GM18520 (cell line): ENCODE results near the gene ABHD17C.

Experiments
- ATAC-seq: cut with Tn5 transposase; IDR thresholded peaks from one replicate; pipeline ENCODE4 v1.9.1; 2021; ENCODE audit not compliant: unreplicated experiment

The ABHD17C gene

DNA sequence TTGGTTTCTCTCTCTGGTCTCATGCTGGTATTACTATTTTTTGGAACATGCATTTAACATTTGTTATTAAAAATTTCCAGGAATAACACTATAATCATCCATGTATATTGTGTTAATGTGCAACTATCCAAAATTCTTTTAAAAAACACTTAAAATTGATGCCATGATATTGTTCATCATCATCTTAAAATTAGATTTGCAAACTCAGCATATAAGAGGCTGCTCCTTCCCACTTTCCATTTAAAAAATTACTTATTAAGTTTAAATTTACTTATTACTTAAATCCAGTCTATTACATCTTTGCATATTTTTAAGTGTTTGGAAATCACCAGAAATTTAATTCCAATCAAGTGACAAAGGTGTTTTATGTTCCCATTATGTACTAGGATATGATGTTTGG is 5.8 kb upstream of the ABHD17C start:
- ATAC-seq: no peak

DNA sequence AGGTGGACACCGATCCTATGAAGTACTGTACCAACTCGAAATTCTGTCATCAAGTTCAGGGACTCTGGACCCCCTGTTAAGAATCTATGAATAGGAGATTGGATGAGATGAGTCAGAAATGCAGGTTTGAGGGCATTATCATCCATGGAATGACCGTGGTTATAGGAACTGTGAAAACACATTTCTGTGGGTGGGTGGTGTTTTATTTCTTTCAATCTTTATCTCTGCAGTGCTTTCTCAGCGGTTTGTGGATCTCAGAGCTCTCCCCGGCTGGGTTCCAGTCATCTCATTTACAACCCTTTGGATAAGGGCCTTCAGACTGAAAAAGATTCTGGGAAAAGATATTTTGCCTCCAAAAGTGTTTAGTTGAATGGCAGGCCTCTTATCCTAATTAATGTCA is 5.4 kb upstream of the ABHD17C start:
- no peak for ATAC-seq

DNA sequence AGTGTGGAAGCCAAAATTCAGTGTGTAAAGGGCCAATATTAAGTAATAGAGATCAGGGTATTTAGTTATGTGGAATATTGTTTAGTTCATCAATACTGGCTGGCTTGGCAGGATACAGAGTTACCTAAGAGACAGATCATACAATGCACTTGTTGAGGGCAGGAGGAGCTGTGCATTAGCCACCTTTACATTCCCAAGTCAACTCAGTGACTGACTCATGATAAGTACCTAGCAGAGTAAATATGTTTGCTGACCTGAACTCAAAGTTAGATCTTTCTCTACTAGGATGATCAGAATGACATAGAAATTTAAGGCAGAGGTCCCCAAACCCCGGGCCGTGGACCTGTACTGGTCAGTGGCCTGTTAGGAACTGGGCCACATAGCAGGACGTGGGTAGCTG is 3.5 kb upstream of the ABHD17C start:
- no peak for ATAC-seq

DNA sequence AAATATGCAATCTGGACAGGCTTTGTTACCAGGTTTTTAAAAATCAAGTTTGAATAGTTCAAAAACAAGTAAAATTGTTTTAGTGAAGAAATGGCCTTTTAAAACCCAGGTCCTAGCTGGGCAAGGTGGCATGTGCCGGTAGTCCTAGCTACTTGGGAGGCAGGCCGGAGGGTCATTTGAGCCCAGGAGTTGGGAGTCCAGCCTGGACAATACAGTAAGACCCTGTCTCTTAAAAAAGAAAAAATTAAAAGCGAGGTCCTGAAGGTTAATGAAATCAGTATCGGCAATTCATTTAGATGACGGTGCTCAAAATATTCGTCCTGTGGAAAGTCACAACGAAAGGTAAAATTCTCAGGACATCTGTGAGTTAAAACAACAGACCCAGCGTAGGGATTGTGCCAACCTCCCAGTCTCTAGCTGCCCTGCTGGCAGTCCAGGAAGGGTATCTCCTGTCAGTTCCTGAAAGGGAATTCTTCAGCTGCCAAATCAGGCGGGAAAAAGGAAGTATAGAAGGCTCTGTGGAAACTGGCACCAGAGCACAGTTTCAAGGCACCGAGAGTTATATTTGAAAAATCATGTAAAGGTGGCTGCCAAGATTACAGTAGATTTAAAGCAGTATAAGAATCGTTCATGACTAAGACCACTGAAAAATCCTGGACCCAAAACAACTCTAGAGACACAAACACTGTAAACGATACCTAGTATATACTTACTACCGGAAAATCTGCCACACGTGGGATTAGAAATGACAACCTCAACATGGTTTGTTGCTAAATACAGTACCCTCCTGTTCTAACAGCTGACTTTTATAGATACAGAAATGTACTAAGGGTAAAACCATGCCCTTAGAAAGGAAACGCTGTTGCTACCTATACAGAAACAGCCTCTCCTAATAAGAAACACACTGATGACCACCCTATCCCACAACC is 1.2 kb upstream of the ABHD17C start:
- ATAC-seq: no peak

DNA sequence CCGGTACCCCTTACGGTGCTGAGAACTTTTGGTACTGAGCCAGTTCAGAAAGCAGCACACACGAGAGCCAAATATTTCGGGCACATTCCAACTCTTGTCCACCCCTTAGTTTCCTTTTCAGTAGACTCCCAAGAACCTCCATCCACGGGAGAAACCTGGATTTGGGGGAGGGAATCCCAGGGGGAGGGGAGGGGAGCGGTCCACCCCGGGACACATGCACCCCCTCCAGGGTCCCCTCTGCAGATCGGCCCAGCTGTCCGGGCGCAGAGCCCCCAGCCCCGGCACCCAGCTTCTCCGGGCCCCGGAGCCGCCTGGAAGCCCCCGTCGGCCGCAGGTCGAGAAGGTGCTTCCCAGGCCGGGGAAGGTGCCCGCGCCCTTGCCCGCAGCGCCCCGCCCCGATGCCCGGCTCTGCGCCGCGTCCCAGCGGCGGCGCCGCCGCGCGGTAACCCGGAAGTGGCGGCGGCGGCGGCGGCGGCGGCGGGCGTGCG is 455 bp upstream of the ABHD17C start:
- no peak for ATAC-seq

DNA sequence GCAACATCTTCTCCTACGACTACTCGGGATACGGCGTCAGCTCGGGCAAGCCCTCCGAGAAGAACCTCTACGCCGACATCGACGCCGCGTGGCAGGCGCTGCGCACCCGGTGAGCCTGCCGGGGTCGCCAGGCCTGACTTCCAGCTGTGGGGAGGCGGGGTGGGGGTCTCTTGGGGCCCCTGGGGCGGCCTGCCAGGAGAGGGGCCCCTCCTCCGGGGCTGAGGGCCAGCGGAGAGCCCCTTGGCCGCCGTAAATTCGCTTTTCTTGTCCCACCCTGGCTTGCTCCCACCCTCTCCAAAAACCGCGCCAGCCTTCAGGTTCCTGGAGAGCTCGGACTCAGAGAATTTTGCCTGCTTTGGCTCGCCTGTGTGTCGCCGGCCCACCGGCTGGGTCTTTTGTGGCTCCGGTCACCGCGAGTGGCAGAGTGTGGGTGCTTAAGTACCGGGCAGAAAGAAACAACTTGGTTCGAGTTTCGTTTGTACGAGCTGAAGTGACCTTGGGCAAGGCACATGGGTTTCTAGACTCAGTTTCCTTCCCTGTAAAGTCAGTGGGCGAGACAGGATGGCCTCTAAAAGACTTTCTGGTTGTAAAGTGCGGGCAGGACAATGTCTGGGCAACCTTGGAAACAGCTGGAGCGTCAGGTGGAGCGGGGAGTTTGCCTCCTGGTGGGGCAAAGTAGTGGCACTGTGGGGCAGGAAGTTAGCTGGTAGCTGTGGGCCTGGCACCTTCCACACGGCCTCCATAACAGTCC is 976 bp downstream of the ABHD17C start:
- no peak for ATAC-seq

DNA sequence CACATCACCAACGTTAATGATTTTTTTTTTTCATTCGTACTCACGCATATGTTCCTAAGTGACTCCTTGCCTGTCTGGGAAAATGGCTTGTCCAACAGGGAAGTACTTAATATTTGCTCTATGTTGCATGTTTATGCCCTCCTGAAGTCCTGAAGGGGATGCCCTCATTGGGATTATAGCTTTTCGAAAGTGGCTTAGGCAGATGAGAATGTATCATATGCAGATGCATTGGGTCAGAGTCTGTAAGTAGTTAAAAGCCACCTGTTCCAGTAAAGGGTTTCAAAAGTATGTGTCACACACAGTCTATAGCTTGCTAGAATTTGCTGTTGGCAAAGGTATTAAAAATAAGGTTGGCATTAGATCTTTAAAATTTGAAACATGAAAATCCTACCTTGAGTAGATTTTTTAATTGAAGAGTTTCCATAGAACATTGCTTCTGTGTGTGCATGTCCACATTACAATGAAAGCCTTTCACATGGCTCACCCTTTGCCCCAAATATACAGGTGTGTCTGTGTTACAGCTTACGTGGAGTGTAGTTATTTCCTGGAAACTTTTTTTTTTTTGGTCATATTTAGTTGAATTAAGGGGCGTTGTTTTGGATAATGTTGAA is 2.1 kb downstream of the ABHD17C start:
- no peak for ATAC-seq

DNA sequence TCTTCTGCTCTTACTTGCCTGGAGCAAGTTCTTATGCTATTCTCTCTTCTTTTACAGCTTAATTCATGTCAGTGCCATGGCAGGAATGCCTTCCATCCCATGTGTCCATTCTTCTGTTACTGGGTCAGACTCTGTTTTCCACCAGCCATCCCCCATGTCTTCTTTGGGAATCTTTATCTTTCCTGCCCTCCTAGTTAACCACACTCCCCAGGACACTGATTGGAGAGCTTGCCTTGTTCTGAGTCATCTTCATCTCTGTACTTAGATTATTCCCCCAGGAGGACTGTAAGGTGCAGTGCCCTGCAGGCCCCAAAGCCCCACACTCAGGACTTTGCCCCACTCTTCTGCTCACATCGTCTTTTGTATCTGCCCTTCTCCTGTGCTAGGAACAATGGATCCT is 3.6 kb downstream of the ABHD17C start:
- ATAC-seq: no peak

DNA sequence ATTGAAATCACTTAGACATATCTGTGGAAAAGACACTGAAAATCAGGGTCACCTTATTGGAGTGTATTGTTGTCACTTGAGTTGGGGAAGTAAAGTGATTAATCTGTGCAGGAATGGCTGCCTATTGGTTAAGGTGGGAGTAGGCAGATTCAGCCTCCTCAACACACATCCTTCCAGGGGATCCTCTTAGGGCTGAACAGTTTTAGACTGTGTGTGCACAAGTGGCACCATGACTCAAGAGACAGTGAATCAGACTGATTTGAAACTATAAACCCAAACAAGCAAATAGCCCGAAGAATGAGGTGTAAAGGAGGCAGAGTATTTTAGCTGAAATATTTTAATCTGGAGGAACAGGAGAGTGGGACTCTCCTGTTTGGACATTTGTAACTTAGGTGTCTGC is 4.9 kb downstream of the ABHD17C start:
- no peak for ATAC-seq

DNA sequence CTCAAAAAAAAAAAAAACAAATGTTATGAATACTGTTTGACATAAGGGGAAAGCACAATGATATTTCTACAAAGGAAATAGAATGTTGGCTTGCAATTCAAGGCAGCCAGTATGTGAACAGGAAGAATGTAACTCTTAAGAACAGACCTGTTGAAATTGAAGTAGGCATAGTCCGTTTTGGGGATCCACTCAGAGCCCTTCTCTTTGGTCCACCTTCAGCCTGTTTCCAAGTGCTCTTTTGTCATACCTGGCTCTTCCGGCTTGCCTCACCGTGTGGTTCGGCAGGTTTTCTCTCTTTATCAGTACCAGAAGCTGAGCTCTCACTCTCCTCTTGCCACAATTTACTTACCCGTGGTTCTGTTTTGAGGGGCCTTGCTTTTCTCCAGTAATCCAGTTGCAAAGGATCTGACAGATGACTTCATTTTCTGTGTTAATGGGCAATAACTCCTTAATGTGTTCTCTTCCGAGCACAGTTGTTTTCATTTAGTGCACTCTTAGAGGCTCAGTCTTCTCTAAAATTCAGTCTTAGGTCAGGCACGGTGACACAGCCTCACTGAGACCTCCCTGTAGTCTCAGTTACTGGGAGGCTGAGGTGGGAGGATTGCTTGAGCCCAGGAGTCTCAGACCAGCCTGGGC is 6.7 kb downstream of the ABHD17C start:
- ATAC-seq: no peak

DNA sequence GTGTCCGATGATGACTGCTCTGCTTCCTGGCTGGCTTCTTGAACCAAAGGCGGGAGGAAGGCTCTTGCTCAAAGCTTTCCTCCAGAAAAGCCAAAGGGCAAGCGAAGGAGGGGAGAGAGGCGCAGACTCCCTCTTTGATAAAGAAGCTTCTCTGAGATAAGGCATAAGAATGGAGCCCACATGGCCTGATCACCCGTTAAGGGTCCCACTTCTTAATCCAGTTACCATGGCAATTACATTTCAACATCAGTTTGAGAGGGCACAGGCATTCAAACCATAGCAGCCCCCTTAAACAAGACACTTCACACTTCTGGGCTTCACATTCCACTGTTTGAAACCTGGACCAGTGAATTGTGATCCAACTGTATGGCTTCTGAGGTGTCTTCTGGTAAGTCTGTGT is 8.0 kb downstream of the ABHD17C start:
- no peak for ATAC-seq

DNA sequence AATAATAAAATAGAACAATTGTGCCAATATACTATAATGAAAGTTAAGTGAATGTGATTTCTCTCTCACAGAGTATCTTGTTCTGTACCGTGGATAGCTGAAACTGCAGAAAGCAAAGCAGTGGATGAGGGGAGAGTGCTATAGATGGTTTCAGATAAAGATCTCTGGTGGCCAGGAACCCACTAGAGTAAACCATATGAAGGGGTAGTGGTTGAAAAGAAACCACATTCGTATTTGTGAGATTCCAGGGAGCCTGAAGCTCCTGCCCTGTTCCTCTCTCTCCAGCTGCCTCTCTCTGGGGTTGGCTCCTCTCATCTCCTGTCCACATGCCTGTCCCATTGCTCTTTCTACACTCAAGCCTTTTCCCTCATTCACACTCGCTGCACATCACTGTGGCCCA is 8.9 kb downstream of the ABHD17C start:
- ATAC-seq: no peak

DNA sequence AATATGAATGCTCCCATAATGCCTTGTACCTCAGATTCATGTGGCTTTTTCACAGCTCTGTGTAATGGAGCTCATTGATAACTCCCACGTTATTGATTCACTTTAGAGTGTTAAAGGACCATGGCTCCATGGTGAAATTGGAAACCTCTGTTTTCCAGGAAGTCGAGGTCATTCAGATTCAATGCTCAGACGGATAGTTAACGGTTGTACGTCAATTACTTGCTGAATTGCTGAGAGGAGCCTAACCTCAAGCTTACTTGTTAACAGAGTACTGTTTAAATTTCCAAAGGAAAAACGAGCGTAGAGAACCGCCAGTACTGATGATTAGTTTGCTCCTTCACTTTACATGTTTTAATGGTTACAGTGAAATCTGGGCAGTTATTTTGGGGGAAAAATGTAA is 11.1 kb downstream of the ABHD17C start:
- ATAC-seq: no peak

DNA sequence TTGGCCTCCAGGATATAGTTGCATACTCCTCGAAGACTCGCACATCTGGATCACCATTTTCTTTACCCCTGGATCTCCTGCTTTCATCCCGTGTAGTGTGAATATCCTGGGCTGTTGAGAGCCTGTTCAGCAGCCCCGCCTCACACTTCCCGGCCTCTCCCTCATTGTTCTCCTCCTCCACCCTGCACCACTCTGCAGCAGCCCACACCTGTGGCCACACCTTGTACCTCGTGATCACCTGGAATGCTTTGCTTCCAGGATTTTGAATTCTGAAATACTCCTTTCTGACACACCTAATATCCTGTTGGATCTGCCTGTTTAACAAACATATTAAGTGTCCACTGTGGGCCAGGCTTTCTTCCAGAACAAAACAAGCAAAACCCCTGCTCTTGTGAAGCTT is 14.4 kb downstream of the ABHD17C start:
- ATAC-seq: no peak

DNA sequence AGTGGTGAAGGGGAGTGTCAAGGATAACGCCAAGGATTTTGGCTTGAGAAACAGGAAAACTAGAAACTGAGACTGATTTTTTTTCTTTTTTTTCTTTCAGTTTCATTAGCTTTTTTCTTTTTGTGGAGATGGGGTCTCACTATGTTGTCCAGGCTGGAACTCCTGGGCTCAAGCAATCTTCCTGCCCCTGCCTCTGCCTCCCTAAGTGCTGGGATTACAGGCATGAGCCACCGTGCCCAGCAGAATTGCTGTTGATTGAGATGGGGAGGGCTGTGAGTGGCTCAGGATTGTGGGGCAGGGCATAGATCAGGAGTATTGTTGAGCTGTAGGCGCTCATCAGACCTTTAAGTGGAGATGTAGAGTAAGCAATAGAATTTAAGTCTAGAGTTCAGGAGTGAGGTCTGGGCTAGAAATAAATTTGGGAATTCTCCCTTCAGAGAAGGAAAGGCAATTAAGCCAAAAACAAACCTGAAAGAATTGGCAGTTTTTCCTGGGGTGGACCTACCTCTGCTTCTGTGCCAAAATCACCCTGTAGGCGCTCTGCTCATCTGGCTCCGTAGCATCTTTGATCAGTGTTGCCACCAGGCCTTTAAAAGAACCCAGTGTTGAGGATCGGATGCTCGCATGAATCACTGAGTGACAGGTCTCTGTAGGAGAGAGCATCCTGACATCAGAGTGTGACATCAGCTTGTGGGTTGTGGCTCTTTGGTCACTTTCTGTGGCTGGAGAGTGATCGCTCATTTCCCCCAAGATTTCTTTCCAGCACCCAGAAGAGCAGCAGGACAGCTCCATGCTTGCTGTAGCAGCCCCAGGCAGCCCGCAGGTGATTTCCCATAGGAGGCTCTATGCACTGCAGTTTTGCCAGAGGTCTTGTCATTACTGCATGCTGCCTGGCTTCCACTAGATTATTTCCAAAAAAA is 15.8 kb downstream of the ABHD17C start:
- no peak for ATAC-seq

DNA sequence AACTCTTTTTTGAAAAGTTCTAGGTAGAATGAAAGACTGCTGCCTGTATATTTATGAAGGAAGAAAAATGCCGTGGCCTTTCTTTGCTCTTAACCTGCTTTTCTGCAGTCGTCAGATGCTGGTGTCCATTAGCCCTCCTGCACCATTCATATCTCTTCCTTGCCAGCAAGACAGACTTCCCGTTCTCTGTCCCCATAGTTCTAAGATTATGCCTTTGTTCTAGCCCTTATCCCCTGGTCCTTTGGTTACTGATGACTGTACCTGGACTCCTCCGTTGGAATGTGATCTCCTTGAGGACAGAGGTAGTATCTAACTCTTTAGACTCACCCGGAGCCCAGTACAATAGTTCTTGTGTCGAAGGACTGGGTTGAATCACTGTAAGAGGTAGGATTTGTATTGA is 16.8 kb downstream of the ABHD17C start:
- ATAC-seq: no peak

DNA sequence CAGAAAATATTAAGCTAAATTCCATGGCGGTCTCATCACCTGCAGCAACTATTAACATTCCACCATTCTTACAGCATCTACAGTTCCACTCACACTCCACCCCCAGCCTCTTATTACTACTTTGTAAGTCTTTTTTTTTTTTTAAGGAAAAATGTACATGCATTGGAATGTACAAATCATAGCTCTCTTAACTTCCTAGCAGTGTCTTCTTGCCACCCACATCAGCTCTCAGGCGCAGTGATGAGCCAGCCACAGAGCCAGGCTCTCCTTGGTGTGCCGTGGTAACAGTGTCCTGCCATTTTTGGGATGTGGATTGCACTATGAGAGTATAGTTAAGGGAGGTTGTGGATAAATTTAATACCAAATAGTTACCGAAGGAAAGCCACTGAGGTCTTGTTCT is 17.8 kb downstream of the ABHD17C start:
- ATAC-seq: no peak

DNA sequence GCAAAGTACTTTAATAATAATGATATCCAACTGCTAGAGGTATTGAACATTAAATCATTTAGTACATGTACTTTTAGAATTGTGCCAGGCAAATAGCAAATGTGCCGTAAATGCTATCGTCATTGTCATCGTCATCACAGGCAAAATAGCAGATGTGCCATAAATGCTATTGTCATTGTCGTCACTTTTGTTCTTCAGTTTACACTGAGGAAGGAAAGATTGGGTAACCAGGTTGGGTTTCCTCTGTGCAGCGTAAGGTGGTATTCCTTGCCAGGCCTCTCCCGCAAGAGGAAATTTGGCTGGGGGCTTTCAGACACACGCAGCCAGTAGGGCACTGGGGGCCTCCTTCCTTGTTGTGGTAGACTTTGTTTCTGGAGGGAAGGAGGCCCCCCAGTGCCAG is 26.4 kb downstream of the ABHD17C start:
- no peak for ATAC-seq

DNA sequence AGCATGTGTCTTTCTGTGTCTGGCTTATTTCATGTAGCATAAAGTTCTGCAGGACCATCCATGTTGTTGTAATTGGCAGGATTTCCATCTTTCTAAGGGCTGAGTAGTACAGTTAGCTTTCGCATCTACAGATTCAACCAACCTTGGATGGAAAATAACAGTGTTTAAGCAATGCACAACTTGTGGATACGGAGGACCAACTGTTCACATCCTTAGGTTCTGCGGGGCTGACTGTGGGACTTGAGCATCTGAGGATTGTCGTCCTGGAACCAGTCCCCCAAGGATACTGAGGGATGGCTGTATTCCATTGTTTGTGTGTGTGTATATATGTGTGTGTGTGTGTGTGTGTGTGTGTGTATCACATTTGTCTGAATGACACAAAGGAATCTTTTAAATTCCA is 27.7 kb downstream of the ABHD17C start:
- no peak for ATAC-seq

DNA sequence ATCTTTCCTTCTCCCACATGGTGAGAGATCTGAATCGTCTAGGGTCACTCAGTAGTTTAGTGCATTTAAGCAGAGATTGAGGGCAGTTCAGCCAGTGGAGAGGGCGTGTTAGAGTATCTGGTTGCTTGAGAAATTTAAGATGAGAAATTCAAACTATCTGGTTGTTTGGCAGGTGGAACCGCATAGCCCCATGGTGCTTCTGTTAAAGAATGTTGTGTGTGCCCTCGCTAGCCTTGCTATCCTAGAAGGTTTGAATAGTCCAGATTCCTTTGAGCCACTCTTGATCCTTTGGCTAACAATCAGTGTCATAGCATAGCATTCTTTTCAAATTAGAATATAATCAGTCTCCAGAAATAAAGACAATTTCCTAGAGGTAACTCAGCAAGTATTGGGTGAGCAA is 32.1 kb downstream of the ABHD17C start:
- ATAC-seq: no peak
